Astrocyte (in vitro differentiated cells and primary cell): ENCODE results near the gene ADGRE2.

Experiments used
- EZH2 ChIP-seq: IDR thresholded peaks from 2 replicates; pipeline ENCODE4 v1.6.1; 2012; ENCODE audit warnings: mild to moderate bottlenecking, low read length, inconsistent platforms; ENCODE audit not compliant: insufficient read depth
- TF ChIP-seq, protein P1 (sequence below): IDR thresholded peaks from 2 replicates; pipeline ENCODE4 v1.5.1; 2011; ENCODE audit warnings: low read depth, mild to moderate bottlenecking, inconsistent platforms, low read length, moderate library complexity; ENCODE audit not compliant: insufficient read depth

DNA sequence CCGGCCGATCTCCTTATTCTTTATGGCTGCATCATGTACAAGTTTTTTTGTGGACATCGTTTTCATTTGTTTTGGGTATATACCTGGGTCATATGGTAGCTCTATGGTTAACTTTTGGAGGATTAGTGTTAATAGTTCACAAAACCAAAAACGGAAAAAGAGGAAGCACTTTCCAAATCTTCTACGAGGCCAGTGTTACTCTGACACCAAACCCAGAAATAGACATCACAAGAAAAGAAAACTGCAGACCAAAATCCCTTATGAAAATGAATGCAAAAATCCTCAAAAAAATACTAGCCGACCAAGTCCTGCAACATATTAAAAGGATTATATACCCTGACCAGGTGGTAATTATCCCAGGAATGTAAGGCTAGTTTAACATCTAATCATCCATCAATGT is 29.8 kb downstream of the ADGRE2 start:
- TF ChIP-seq, protein P1, sequence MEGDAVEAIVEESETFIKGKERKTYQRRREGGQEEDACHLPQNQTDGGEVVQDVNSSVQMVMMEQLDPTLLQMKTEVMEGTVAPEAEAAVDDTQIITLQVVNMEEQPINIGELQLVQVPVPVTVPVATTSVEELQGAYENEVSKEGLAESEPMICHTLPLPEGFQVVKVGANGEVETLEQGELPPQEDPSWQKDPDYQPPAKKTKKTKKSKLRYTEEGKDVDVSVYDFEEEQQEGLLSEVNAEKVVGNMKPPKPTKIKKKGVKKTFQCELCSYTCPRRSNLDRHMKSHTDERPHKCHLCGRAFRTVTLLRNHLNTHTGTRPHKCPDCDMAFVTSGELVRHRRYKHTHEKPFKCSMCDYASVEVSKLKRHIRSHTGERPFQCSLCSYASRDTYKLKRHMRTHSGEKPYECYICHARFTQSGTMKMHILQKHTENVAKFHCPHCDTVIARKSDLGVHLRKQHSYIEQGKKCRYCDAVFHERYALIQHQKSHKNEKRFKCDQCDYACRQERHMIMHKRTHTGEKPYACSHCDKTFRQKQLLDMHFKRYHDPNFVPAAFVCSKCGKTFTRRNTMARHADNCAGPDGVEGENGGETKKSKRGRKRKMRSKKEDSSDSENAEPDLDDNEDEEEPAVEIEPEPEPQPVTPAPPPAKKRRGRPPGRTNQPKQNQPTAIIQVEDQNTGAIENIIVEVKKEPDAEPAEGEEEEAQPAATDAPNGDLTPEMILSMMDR = no peak
- TF ChIP-seq EZH2 = no peak
